ENCODE data around the gene PODN. TPM values are rescaled to one million over a fixed set of nuclear protein-coding genes. Genes with fewer than 3 reads are reported as not detected.

The PODN gene
- total and polyA plus RNA-seq, 2 donors (not counting 3 experiments of a cell fraction or from before 2014, with no cell fraction given), result 1.3 to 1.5 TPM

DNA sequence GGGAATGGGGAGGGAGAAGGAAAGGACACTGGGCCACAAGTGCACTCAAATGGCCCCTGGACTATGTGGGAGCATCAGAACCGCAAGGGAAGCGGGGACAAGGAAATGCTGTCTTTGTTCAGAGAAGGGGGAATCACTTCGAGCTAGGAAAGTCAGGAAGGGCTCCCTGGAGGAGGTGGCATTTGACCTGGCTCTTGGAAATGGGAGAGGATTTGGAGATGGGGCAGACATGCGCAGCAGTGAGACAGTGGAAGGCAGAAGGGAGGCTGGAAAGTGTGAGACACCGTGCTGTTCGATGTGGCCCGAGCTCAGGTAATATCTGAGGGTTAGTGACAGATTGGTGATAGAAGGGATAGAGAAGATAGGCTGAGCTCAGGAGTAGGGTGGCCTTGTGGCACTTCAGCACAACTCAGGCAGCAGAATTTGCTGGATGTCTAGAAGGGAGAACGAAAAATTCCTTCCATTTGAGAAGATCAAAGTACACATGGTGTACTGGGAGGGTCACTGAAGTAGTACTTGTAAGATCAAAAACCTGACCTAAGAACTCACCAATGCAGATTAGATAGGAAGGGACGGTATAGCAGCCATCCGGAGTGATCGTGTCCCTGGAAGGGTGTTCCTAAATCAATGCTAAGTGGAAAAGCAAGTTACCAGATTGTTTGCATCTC lies 55.1 kb downstream of the PODN start:
- H3K27ac ChIP-seq (ENCODE audit: insufficient read depth, low read depth, low read length), result no peak overlapping the region
- ChIA-PET POLR2A (no interaction called here), CTCF (no interaction called here)
- intact Hi-C loops (cut with micrococcal nuclease), result no loop called here
- H2AFZ ChIP-seq (ENCODE audit: low read depth, low read length), result no peak overlapping the region
- no peak overlapping the region for H3K4me3 ChIP-seq (replicated peaks in 1 of 3; ENCODE audit: insufficient read depth in 1 of 3, low read depth in 1 of 3, low read length in 3 of 3)
- no peak overlapping the region for H3K4me2 ChIP-seq (ENCODE audit: insufficient read depth, low read length)
- dilution Hi-C loops (cut with MboI; ENCODE audit: extremely low pct_ligation_motif_present, low sequenced_read_pairs), result no loop called here
- no peaks in the 10 kb centered on the region for H3K9me1 ChIP-seq (replicated peaks; ENCODE audit: control insufficient read depth, extremely low read depth, insufficient read depth, low read length)
- no peak for DNase-seq (ENCODE audit: low read depth, low spot score)
- H3K36me3 ChIP-seq (ENCODE audit: control insufficient read depth in 2 of 2, extremely low read depth in 1 of 2, insufficient read depth in 2 of 2, low read length in 2 of 2), result no peaks in the 10 kb centered on the region
- no peaks in the 10 kb centered on the region for H3K27me3 ChIP-seq (ENCODE audit: control insufficient read depth in 2 of 2, insufficient read depth in 2 of 2, low read length in 2 of 2)
- no TSS peak for BruUV-seq (replicated peaks)
- TF ChIP-seq JUN (IDR thresholded peaks at IDR 0.05; ENCODE audit: borderline replicate concordance, insufficient read depth, insufficient read length, low read depth) (no peak), POLR2A (IDR thresholded peaks at IDR 0.05; ENCODE audit: low read depth, low read length) (no peak), MYC (IDR thresholded peaks at IDR 0.05; ENCODE audit: low read depth, low read length) (no peak), FOS (IDR thresholded peaks at IDR 0.05; ENCODE audit: borderline replicate concordance, insufficient read depth, low read length) (no peak), GATA2 (IDR thresholded peaks at IDR 0.05; ENCODE audit: insufficient read depth, insufficient read length, low read depth, low read length) (no peak), EZH2 (IDR thresholded peaks at IDR 0.05; ENCODE audit: borderline replicate concordance, low read depth, low read length, severe bottlenecking) (no peak), POLR2AphosphoS5 (IDR thresholded peaks at IDR 0.05; ENCODE audit: insufficient read depth, low read depth, low read length) (no peak)
- TF ChIP-seq, protein P1, sequence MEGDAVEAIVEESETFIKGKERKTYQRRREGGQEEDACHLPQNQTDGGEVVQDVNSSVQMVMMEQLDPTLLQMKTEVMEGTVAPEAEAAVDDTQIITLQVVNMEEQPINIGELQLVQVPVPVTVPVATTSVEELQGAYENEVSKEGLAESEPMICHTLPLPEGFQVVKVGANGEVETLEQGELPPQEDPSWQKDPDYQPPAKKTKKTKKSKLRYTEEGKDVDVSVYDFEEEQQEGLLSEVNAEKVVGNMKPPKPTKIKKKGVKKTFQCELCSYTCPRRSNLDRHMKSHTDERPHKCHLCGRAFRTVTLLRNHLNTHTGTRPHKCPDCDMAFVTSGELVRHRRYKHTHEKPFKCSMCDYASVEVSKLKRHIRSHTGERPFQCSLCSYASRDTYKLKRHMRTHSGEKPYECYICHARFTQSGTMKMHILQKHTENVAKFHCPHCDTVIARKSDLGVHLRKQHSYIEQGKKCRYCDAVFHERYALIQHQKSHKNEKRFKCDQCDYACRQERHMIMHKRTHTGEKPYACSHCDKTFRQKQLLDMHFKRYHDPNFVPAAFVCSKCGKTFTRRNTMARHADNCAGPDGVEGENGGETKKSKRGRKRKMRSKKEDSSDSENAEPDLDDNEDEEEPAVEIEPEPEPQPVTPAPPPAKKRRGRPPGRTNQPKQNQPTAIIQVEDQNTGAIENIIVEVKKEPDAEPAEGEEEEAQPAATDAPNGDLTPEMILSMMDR (IDR thresholded peaks at IDR 0.05; ENCODE audit: extremely low read depth in 1 of 2, insufficient read depth in 1 of 2, low read depth in 1 of 2, low read length in 2 of 2), result no peak
- TF ChIP-seq, protein P2, sequence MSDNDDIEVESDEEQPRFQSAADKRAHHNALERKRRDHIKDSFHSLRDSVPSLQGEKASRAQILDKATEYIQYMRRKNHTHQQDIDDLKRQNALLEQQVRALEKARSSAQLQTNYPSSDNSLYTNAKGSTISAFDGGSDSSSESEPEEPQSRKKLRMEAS (IDR thresholded peaks at IDR 0.05; ENCODE audit: insufficient read depth, insufficient read length), result no peak
- no peaks in the 10 kb centered on the region for H4K20me1 ChIP-seq (replicated peaks; ENCODE audit: control insufficient read depth, extremely low read depth, insufficient read depth, low read length)
- H3K79me2 ChIP-seq (ENCODE audit: control insufficient read depth, insufficient read depth, low read length), result no peaks in the 10 kb centered on the region
- no peak overlapping the region for H3K9ac ChIP-seq (replicated peaks; ENCODE audit: extremely low read depth, insufficient read depth, low read length)
- no peaks in the 10 kb centered on the region for H3K4me1 ChIP-seq (ENCODE audit: control insufficient read depth, extremely low read depth, insufficient read depth, low read length)
- no peak for FAIRE-seq
- no peaks in the 10 kb centered on the region for H3K9me3 ChIP-seq (replicated peaks; ENCODE audit: control insufficient read depth, insufficient read depth, low read length)
